HG03378 (cell line): ENCODE data around the gene PTRH1.

Experiments
- ATAC-seq: cut with Tn5 transposase; IDR thresholded peaks from one replicate; pipeline ENCODE4 v1.9.1; 2021; ENCODE audit warnings: mild to moderate bottlenecking, moderate library complexity; ENCODE audit not compliant: unreplicated experiment

Gene PTRH1

GRCh38 chr9:127742435-127743088 lies 27.1 kb upstream of the PTRH1 start:
- no peak for ATAC-seq

DNA sequence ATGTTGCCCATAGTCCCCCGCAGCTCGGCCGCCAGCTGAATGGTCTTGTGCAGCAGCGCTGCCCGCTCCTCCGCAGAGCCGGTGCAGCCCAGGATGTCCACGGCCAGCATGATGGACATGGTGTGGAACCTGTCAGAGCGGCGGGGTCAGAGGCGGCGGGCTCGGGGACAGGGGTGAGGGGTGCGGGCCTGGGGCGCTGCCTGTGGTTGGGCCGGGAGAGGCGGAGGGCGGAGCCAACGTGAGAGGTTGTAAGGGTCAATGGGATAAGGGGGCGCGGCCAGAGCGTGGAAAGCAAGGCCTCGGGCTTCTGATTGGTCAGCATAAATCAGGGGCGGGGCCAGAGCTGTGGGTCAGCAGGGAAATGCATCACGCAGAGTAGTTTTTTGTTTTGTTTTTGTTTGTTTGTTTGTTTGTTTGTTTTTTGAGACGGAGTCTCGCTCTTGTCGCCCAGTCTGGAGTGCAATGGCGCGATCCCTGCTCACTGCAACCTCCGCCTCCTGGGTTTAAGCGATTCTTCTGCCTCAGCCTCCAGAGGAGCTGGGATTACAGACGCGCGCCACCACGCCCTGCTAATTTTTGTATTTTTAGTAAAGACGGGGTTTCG lies 26.5 kb upstream of the PTRH1 start:
- no peak for ATAC-seq

DNA sequence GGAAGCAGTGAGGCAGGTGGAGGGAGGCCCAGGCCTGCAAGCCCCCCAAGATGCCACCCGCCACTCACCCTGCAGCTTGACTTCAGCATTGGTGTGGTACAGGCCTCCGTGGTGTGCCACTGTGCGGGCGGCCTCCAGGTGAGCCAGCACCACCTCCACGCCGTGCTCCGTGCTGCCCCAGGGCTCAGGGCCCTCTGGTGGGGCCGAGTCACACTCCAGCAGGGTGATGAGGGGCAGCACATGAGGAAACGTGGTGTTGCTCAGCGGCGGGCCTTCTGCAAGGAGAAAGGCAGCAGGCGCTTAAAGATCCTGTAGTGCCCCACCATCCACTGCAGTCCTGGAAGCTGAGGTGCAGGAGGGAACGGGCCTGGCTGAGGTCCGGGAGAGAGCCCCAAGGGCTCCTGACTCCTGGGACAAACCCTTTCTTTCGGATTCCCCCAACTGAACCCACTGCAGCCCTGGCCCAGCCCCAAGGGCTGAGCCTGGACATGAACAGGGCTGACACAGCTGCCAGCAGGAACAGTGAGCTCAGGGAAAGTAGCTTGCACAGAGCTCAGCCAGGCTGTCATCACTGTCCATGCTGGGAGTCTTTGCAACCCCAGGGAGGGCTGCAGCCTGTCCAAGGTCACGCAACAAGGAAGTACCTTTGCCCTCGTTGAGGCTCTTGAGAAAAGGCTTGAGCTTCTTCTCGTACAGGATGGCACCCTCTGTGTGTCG lies 24.3 kb upstream of the PTRH1 start:
- no peak for ATAC-seq

GRCh38 chr9:127738666-127739065 lies 23.2 kb upstream of the PTRH1 start:
- no peak for ATAC-seq

GRCh38 chr9:127735530-127736185 lies 20.2 kb upstream of the PTRH1 start:
- ATAC-seq, result peak; percentile 14

- ATAC-seq, result peak; percentile 71
These were observed 19.5 kb upstream of the PTRH1 start, which contains the start of gene TOR2A for GRCh38 chr9:127734747-127735529. Gene TOR2A (minus strand): TSS chr9:127735294. CDS start chr9:127735270, 24 bp downstream.

GRCh38 chr9:127734247-127734746 lies 18.8 kb upstream of the PTRH1 start:
- no peak for ATAC-seq

- ATAC-seq, result no peak
These were observed 18.2 kb upstream of the PTRH1 start for GRCh38 chr9:127733614-127734013.

- no peak for ATAC-seq
These were observed 17.0 kb upstream of the PTRH1 start for GRCh38 chr9:127732444-127732843.

- ATAC-seq, result no peak
These were observed 16.5 kb upstream of the PTRH1 start for GRCh38 chr9:127731938-127732337.

- no peak for ATAC-seq
These were observed 15.4 kb upstream of the PTRH1 start for GRCh38 chr9:127730799-127731410.

GRCh38 chr9:127730262-127730661 lies 14.8 kb upstream of the PTRH1 start:
- ATAC-seq, result no peak

GRCh38 chr9:127729522-127730256 lies 14.2 kb upstream of the PTRH1 start:
- ATAC-seq, result no peak

DNA sequence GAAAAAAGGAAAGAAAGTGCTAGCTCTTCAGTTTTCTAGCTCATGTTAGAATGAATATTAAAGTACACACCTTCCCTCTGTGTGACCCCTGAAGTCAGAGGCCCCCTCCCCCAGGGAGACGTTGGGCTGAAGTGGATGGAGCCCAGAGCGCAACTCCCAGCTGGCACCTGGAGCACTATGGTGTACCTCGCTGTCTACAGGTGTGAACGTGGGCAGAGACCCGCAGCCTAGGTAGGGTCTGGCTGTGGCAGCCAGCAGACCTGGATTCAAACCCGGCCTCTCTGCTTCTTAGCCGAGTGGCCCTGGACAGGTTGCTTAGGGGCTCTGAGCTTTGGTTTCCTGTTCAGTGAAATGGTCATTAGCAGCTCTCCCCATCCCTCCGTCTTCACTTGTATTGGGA lies 13.3 kb upstream of the PTRH1 start:
- ATAC-seq, result no peak

DNA sequence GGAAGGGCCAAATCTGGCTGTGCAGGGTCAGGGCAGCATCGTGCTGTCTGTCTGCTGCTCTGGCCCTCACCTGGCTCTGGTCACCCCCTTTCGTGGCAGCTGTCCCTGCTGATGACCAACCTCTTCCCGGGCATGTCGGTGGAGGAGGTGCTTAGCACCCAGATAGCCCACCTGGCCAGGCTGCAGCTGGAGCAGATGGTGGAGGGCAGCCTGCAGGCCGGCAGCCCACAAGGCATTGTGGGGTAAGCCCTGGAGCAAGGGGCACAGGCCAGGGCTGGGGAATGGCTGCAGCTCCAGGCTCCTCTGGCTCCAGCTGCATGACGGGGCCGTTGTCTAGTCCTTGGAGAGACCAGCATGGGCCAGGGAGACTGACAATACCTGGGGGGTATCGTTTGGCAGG lies 11.4 kb upstream of the PTRH1 start:
- no peak for ATAC-seq

DNA sequence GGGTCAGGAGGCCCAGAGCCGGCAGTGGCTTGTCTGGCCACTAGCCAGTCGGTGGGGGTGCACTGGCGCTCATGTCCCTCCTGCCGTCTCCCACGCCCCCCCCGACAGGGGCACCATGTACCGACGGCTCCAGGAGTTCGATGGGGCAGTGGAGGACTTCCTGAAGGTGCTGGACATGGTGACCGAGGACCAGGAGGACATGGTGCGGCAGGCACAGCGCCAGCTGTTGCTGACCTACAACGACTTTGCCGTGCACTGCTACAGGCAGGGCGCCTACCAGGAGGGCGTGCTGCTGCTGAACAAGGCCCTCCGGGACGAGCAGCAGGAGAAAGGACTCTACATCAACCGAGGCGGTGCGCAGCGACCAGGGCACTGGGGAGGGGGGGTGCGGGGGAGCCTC lies 8.5 kb upstream of the PTRH1 start:
- ATAC-seq, result no peak

GRCh38 chr9:127723444-127723843 lies 8.0 kb upstream of the PTRH1 start:
- no peak for ATAC-seq

- no peak for ATAC-seq
These were observed 7.5 kb upstream of the PTRH1 start for GRCh38 chr9:127723013-127723412.

DNA sequence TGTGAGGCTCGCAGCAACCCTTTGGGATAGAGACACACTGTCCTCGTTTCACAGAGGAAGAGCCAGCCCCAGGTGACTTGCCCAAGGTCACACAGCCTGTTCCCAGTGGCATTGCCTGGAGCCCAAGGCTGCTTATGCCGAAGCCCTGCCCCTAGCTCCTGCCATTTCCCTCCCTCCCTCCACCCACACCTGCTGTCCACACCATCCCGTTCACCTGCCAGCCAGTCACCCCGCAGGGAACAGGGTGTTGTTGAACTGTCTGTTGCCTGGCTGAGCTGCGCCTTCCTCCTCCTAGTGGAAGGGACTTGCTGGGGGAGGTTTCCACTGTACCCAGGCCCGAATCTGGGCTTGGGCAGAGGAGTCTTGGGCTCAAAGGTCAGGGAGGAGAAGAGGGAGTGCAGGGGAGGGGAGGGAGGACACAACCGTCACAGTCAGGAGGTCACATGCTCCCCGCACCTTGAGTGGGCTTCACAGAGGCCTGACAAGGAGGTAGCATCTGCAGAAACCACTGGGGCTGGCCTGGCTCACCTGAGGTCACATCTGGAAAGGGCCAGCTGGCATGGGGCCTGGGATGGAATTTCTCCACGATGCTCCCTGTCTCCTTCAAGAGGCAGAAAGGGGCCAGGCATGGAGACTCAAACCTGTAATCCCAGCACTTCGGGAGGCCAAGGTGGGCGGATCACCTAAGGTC lies 6.7 kb upstream of the PTRH1 start:
- no peak for ATAC-seq
